ENCODE data around the gene DEPDC1B. TPM values are rescaled to one million over a fixed set of nuclear protein-coding genes. Genes with fewer than 3 reads are reported as not detected.

The DEPDC1B gene
- total and polyA plus RNA-seq, 3 donors from 2014 or later, result 14.5 to 23.6 (median 15.0) TPM

- Histone ChIP-seq H3K27ac (no peak overlapping the region), H3K27me3 (no peaks in the 10 kb centered on the region), H3K4me1 (no peaks in the 10 kb centered on the region), H3K36me3 (ENCODE audit: low read depth, missing control alignments) (no peaks in the 10 kb centered on the region), H3K9me3 (no peaks in the 10 kb centered on the region), H3K4me3 (no peak overlapping the region)
- 88 to 90% methylated on average over 3 of the region's 3 CpGs for WGBS, 2 donors
- intact Hi-C loops (cut with DNase I; ENCODE audit: low total_unique reads), result no loop called here
- DNase-seq, result no peak
- TF ChIP-seq, protein P1, sequence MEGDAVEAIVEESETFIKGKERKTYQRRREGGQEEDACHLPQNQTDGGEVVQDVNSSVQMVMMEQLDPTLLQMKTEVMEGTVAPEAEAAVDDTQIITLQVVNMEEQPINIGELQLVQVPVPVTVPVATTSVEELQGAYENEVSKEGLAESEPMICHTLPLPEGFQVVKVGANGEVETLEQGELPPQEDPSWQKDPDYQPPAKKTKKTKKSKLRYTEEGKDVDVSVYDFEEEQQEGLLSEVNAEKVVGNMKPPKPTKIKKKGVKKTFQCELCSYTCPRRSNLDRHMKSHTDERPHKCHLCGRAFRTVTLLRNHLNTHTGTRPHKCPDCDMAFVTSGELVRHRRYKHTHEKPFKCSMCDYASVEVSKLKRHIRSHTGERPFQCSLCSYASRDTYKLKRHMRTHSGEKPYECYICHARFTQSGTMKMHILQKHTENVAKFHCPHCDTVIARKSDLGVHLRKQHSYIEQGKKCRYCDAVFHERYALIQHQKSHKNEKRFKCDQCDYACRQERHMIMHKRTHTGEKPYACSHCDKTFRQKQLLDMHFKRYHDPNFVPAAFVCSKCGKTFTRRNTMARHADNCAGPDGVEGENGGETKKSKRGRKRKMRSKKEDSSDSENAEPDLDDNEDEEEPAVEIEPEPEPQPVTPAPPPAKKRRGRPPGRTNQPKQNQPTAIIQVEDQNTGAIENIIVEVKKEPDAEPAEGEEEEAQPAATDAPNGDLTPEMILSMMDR (IDR thresholded peaks at IDR 0.05), result no peak
- TF ChIP-seq POLR2A (IDR thresholded peaks at IDR 0.05), result no peak
These were observed 47.9 kb downstream of the DEPDC1B start for GRCh38 chr5:60651872-60652620.

- intact Hi-C loops (cut with DNase I; ENCODE audit: low total_unique reads), result no loop called here
- no peak overlapping the region for H3K4me3 ChIP-seq
- WGBS, 2 donors, result 37 to 41% methylated on average over 1 of the region's 1 CpG
- TF ChIP-seq, protein P1 (IDR thresholded peaks at IDR 0.05), result peak in 1 of 3 experiments; percentile 42
- TF ChIP-seq POLR2A (IDR thresholded peaks at IDR 0.05), result no peak
- H3K36me3 ChIP-seq (ENCODE audit: low read depth, missing control alignments), result no peaks in the 10 kb centered on the region
- H3K27ac ChIP-seq, result no peak overlapping the region
- no peaks in the 10 kb centered on the region for H3K4me1 ChIP-seq
- DNase-seq, result no peak
- no peaks in the 10 kb centered on the region for H3K27me3 ChIP-seq
- H3K9me3 ChIP-seq, result no peaks in the 10 kb centered on the region
These were observed 50.6 kb downstream of the DEPDC1B start for GRCh38 chr5:60649288-60649917.

DNA sequence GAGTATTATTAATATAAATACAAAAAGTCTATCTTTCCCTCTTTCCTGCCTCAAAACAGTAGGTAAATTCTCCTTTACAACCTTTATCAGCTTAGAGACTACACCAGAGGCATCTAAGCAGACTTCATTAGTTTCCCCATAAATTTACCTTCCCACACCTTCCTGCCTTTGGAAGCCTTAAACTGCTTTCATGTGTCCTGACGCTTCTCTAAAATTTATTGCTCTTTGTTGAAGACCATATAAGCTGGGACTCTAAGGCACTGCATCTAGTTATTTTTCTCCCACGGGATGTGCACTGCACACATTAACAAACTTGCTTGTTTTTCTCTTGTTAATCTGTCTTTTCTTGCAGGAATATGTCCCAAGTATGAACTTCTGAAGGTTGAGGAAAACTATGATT lies 51.8 kb downstream of the DEPDC1B start:
- intact Hi-C loops (cut with DNase I; ENCODE audit: low total_unique reads), result no loop called here

GRCh38 chr5:60640901-60641300 lies 59.1 kb downstream of the DEPDC1B start:
- Histone ChIP-seq H3K36me3 (ENCODE audit: low read depth, missing control alignments) (no peaks in the 10 kb centered on the region), H3K4me3 (no peak overlapping the region), H3K27me3 (no peaks in the 10 kb centered on the region), H3K4me1 (no peaks in the 10 kb centered on the region), H3K27ac (no peak overlapping the region), H3K9me3 (no peaks in the 10 kb centered on the region)
- no peak for DNase-seq
- 93 to 97% methylated on average over 1 of the region's 1 CpG for WGBS, 2 donors
- intact Hi-C loops (cut with DNase I; ENCODE audit: low total_unique reads), result no loop called here
- TF ChIP-seq, protein P1 (IDR thresholded peaks at IDR 0.05), result no peak
- no peak for TF ChIP-seq POLR2A (IDR thresholded peaks at IDR 0.05)

More for the DNA sequence above, 51.8 kb downstream of the DEPDC1B start:
- TF ChIP-seq, protein P1 (IDR thresholded peaks at IDR 0.05), result no peak
- TF ChIP-seq POLR2A (IDR thresholded peaks at IDR 0.05), result no peak
- no peak overlapping the region for H3K27ac ChIP-seq
- H3K4me1 ChIP-seq, result no peaks in the 10 kb centered on the region
- 60 to 63% methylated on average over 2 of the region's 2 CpGs for WGBS, 2 donors
- DNase-seq, result no peak
- no peaks in the 10 kb centered on the region for H3K9me3 ChIP-seq
- H3K4me3 ChIP-seq, result no peak overlapping the region
- no peaks in the 10 kb centered on the region for H3K36me3 ChIP-seq (ENCODE audit: low read depth, missing control alignments)
- H3K27me3 ChIP-seq, result no peaks in the 10 kb centered on the region

Data from testis (tissue), 3 donors.